Activated CD4-positive, alpha-beta T cell treated with anti-CD3 and anti-CD28 coated beads, Interleukin-2, amount 50 U/mL, for 1 hour (primary cell): ENCODE measurements around the gene STK10.
"Not testable (repeated sequence)": the region's sequence is repeated elsewhere in the genome, so short reads cannot be mapped to it uniquely, and the experiment has no call there.

Experiments
- DNase-seq: peaks from one replicate; pipeline ENCODE4 v3.0.0-alpha.2; 2020

The STK10 gene

GRCh38 chr5:172164769-172165212 lies 23.2 kb downstream of the STK10 start:
- DNase-seq, result no peak

GRCh38 chr5:172163346-172163745 lies 24.7 kb downstream of the STK10 start:
- no peak for DNase-seq

- DNase-seq, result no peak
These were observed 25.1 kb downstream of the STK10 start for GRCh38 chr5:172162987-172163343.

DNA sequence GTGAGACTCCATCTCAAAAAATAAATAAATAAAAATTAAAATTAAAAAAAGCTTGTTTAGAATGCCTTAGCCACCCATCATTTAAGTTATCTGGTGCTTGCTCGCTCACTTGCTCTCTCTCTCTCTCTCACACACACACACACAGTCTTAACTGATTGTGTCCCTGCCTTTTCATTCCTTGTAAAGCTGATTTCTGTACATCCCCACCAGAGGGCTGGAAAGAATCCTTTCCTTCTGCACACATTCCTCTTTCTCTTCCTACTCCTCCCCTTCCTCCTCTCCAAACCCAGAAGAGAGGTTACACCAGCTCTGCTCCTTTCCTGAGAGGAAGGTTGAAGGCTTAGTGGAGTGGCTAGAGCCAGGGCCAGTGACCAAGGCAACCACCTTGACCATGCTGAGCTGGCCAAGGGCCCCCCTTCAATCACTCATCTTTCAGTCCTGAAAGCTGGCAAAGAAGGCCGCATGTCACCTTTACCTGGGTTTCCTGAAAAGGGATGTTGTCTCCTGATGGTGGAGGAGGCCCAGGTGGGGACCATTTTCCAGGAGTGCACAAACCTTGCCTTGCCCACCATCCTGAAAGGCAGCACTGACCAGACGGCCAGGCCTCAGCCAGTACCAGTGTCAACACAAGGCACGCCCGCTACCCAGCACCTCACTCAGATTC lies 25.6 kb downstream of the STK10 start:
- DNase-seq, result no peak

- no peak for DNase-seq
These were observed 27.5 kb downstream of the STK10 start for GRCh38 chr5:172160506-172160905.

DNA sequence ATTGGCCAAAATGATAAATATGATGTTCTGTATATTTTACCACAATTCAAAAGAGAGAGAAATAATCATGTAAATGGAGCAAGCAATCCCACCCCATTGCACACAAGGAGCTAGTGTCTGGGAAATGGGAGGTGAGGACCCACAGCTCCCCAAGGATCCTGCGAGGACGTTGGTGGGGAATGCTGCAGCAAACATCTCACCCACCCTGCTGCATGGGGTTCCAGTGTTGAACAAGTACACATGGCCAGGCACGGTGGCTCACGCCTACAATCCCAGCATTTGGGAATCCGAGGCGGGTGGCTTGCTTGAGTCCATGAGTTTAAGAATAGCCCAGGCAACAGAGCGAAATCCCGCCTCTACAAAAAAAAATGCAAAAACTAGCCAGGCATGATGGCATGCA lies 29.0 kb downstream of the STK10 start:
- DNase-seq, result no peak

DNA sequence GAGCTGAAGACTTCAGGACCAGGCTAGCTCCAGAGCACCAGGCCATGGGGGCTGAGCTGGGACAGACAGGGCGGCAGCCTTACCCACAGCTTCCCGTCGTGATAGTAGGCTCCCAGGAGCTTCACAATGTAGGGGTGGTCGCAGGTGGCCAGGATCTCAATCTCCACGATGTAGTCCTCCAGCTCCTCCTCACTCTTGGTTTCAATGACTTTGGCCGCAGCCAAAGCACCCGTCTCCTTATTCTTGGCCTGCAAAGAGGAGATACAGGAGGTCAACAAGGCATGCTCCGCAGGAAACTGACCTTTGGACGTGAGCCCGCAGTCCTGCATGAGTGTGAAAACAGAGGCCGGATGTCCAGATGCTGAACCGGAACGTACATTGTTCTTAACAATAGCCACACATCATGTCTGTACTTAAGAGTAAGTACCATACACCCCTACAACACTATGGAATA lies 31.5 kb downstream of the STK10 start:
- DNase-seq, result no peak

DNA sequence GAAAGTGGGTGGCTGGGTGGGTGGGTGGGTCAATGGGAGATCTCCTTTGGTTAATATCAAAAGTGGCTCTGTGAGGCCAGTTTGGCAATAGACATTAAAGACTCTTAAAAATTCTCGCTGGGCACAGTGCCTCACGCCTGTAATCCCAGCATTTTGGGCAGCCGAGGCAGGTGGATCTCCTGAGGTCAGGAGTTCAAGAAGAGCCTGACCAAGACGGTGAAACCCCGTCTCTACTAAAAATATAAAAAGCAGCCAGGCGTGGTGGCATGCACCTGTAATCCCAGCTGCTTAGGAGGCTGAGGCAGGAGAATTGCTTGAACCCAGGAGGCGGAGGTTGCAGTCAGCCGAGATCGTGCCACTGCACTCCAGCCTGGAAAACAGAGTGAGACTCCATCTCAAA lies 32.9 kb downstream of the STK10 start:
- DNase-seq, result not testable (repeated sequence)

GRCh38 chr5:172153695-172154094 lies 34.3 kb downstream of the STK10 start:
- no peak for DNase-seq

- DNase-seq, result no peak
These were observed 36.3 kb downstream of the STK10 start for GRCh38 chr5:172151661-172152210.

DNA sequence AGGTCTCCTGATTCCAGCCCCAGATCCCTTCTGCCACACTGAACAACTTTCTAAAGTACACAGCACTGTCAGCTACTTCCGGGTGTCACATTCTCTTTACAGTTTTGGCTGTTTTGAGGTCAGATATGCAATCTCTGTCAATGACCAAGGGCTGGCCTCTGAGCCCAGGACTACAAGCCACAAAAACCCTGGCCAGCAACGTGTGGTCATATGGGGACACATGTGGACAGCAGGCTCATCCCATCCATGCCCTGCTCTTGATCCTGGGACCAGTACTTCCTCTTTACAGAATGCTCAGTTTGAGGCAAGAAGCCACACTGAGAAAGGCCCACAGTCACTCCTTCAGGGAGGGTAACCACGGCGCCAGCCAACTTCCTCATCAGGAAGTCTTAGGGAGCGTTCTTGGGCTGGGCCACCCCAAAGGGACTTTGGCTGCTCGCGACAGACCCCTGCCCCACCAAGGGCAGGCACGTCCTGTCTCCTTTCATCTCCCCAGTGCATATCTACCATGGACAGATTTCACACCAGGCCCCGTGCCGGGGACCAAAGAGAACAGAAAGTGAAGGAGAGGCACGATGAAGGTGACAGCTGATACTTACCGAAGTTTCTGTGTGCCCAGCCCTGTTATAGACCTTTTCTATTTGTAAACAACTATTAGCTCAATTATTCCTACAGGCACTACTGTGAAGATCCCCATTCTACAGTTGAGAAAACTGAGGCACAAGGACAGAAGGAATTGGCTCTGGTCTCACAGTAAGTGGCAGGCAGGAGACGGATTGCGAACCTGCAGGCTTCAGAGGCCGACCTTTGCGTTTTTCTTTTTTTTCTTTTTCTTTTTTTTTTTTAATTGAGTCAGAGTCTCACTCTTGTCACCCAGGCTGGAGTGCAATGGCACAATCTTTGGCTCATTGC lies 37.3 kb downstream of the STK10 start:
- DNase-seq, result no peak

DNA sequence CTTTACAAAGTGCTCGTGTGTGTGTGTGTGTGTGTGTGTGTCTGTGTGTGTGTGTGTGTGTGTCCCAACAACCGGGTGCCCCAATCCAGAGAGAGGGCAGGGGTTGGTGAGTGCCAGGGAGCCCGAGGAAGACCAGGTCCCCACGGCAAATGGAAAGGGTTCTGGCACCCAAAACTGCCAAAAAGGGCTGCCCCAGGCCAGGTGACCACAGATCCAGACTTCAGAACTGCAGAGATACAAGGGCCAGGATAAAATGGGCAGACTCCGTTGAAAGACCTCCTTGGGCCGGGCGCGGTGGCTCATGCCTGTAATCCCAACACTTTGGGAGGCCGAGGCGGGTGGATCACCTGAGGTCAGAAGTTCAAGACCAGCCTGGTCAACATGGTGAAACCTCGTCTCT lies 38.5 kb downstream of the STK10 start:
- DNase-seq, result not testable (repeated sequence)

DNA sequence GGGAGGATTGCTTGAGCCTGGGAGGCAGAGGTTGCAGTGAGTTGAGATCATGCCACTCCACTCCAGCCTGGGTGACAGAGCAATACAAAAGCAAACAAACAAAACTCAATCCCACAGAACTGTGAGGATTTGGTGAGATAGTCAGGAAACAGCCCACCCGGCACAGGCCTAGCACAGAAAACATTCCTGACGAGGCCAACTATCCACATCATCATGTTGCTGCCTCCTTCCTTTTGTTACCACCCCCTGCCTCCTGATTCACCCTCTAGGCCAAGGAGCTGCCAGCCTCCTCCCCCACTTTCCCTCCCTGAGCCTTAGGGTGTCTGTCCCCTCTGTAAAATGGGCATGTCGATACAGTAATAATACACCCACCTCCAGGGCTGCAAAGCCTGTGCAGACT lies 39.0 kb downstream of the STK10 start:
- no peak for DNase-seq

DNA sequence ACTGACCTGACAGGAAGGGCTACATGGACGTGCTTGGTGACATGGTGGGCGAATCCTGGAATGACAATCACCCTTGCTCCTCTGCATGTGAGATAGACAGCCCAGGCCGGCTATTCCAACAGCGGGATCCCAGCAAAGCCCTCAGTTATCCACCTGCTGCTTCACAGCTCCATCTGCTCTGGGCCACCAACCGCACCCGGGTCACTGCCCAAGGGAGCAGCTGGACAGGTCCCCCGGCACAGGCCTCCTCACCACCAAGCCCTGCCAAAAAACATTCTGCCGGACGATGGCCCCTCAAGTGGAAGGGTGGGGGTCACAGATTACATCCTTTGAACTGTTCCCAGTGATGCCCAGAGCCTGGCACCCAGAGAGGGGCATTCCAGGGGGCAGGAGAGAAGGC lies 39.6 kb downstream of the STK10 start:
- DNase-seq, result no peak

- DNase-seq, result no peak
These were observed 40.2 kb downstream of the STK10 start for GRCh38 chr5:172147857-172148256.

GRCh38 chr5:172146748-172147092 lies 41.3 kb downstream of the STK10 start:
- DNase-seq, result no peak

GRCh38 chr5:172145870-172146747 lies 41.9 kb downstream of the STK10 start:
- no peak for DNase-seq

DNA sequence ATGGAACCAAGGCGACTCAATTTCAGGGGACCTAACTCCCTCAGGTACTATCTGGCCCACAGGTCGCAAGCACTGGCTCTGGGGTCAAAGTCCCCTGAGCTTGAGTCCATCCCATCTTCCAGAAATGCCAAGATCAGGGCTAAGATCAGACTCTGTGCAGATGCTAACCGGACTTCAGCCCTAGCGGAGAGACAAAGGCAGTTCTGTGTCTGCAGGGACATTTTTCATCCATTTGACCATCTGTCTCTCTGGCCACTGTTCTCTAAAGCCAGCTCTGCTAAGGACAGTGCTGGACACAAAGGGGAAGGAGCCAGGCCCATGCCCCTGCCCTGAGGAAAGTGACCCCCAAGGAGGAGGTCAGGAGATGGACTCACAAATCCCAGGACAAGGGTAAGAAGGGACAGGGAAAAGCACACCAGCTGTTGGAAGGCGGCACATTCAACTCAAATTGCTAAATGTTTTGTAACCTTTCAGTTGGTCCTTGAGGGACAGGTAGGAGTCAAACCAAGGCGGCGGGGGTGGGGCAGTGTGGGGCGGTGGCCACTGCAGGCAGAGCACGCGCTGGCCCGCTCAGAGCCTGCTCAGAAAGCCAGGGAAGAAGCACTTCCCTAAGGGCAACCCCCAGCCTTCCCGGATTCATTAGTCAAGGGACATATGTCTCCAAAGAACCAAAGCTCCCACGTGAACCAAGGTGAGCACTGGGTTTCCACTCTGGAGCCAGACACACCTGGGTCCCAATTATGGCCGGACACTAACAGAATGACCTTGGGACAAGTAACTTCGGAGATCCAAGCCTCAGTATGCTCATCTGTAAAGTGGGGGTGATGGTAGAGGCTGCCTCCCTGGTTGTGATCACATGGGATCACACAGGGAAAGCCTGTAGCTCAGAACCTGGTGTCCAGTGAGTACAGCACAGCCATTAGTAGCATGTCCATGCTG lies 42.8 kb downstream of the STK10 start:
- no peak for DNase-seq

GRCh38 chr5:172144291-172144815 lies 43.7 kb downstream of the STK10 start:
- no peak for DNase-seq

GRCh38 chr5:172143875-172144274 lies 44.1 kb downstream of the STK10 start:
- no peak for DNase-seq

DNA sequence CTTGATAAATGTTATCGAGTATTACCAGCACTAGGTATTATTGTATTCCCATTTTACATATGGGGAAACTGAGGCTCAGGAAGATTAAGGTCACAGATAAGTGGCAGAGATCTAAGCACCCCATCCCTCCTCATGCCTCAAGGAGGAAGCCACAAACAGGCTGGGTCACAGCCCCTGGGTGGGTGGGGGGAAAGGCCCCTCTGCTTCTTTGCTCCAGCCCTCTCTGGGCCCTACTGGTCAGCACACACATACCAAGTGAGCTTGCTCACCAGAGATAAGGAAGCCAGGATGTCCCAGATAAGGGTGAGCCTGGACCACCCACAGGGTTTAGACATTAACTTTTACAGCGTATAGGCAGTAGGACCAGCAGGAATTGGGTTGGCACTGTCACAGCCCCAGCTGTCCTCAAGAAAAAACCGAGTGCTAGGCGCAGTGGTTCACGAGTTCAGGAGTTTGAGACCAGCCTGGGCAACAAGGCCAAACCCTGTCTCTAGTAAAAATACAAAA lies 45.3 kb downstream of the STK10 start:
- DNase-seq, result no peak
